Smooth muscle cell of the brain vasculature (primary cell): ENCODE results near the gene FAM78A.

Source experiments
- DNase-seq: peaks from one replicate; pipeline ENCODE4 v3.0.0-alpha.2; 2012; ENCODE audit warnings: low read depth, low spot score

FAM78A gene, protein sequence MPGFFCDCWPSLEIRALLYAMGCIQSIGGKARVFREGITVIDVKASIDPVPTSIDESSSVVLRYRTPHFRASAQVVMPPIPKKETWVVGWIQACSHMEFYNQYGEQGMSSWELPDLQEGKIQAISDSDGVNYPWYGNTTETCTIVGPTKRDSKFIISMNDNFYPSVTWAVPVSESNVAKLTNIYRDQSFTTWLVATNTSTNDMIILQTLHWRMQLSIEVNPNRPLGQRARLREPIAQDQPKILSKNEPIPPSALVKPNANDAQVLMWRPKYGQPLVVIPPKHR

DNA sequence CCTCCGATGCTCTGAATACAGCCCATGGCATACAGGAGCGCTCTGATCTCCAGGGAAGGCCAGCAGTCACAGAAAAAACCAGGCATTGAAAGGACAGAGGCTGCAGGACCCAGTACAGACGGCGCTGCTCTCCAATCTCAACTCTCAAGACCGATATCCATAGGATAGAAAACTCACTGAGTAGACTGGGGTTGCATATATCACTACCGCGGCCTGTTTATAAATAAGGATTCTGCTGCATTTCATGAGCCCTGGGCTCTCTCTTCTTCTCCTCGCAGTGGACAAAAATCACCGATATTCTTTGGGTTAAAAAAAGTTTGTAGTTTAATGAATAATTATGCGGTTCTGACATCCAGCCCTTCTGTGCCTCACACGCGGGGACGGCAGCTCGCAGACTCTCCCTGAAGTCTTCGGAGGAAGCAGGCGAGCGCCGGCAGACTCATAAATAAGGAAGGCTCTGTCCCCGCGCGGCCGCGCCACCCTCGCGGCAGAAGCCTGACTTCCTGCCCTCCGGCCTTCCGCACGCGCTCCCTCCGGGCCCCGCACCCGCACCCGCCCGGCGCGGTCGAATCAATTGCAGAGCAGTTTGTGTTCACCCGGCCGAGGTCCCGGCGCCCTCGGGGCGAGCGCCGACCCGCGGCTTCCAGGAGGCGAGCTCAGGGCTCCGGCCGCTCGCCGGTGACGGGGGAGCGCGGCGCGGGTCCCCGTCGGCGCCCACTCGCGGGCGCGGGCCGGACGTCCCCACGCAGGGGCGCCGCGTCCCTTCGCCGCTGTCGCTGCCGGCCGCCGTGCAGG is at the start of gene FAM78A:
Gene FAM78A (minus strand): TSS at position 417 of the 795 bp plus-strand sequence. CDS start 331 bp downstream, at position 86.
- no peak for DNase-seq

DNA sequence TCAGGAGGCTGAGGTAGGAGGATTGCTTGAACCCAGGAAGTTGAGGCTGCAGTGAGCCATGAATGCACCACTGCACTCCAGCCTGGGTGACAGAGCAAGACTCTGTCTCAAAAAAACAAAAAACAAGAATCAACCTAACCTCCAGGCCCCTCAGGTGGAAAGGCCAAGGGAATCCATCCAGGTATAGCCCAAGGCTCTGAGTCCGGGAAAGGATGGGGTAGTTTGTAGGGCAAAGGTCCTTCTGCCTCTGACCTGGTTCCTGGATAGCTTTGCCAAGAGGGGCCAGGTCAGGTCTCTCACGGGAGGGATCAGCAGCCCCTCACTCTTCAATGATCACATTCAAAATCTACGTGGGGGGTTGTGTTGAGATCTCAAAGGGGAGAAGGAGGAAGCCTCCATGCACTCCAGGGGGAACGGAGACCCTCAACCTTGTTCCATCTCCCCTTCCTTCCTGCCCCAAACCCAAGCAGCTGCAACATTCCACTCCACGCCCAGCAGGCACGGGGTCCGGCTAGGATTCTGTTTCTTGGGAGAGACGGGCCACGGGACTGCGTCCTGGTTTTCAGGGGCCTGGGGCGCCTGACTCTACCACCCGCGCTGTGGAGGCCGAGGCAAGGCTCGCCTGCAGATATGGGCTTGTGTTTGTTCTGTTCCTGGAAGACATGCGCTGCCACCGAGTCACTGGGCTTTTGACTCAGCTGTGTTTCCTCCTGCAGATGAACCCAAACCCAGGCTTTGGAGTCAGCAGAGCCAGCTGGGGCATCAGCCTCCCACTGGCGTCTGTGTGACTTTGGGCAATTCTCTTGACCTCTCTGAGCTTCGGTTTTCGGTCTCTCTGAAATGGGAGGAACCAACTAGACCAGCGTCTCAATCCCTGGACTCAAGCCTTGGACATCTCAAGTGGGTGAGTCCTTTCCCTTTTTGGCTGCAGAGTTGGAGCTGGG is 48.7 kb upstream of the FAM78A start:
- no peak for DNase-seq

DNA sequence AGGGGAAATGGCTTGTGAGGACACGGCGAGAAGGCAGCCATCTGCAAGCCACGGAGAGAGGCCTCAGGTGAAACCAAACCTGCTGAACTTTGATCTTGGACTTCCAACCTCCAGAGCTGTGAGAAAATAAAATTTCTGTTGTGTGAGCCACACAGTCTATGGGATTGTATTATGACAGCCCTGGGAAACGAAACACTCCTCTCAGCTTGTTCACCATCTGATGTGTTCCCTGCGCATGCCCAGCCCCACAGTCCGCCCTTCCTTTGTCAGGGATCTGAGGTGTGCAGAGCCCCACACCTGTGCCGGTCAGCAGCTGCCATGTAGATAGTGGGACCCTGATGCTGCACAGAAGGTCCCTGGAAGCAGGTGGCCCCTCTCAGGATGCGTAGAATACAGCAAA is 47.3 kb upstream of the FAM78A start:
- no peak for DNase-seq

DNA sequence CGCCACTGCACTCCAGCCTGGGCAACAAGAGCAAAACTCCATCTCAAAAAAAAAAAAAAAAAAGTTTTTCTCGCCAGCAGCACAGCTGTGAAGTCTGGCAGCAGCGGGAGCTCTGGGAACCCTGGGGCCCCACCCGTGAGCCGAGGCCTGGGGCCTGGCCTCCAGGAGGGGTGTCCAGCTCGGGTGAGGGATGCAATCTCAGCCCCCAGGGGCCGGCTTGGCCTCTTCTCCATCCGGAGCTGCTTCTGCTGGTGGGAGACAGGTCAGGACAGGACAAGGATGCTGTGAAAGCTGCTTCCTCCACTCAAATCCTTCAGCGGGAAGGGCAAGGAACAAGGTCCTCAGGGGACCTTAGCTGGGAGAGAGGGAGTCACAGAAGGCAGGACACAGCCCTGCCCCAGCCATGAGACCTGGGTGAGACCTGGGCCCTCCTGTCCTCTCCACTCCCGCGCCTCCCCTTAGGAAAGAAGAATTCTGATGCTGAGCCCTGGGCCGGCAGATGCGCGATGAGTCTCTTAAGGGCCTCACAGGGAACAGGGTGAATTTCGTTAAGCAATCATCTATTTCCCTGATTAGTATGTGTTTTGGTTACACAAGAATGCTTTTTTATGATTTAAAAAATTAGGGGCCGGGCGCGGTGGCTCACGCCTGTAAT is 43.8 kb upstream of the FAM78A start:
- DNase-seq: no peak

DNA sequence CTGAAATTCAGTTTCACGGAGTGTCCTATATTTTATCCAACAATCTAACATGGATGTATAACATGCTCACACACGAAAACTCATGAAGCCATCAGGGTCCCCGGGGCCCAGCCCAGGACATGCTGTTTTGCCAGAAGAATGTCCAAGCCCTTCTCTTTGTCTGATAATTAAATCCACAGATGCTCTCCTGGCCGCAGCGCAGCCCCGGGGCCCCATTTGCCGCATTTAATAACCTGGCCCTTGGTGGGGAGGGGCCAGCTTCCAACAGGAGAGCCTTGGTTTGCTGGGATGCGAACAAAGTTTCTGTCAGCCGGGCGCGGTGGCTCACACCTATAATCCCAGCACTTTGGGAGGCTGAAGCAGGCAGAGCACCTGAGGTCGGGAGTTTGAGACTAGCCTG is 43.2 kb upstream of the FAM78A start:
- no peak for DNase-seq

DNA sequence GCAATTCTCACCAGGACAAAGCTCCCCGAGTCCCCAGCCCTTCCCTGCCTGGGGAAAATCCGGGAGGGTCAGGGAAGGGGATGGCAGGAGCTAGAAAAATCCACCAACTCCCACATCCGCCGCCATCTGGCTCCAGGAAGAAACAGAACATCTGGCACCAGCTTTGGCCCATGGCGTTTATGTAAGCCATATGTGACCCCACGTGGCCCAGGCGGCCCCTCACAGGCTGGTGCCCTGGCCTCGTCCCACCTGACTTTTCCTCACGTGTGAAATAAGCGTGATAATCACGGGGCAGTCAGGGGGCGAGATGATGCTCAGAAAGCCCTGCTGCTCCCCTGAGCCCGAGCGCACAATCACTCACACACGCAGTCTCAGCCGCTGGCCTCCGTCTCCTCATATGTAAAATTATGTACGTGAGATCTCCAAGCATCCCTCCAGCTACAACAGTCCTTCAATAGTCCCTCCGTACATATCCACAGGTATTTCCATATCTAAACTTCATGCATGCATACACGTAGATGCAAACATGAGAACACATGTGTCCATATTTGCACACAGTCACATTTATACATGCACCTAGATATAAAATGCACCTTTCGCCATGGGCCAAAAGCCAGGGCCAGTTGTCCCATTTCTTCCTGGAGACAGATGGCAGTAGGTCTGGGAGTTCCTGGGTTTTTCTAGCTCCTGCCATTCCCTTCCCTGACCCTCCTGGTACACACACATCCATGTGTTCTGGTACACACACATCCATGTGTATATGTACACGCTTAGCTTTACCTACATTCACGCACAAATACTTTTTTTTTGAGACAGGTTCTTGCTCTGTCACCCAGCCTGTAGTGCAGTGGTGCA is 42.1 kb upstream of the FAM78A start:
- DNase-seq: no peak

DNA sequence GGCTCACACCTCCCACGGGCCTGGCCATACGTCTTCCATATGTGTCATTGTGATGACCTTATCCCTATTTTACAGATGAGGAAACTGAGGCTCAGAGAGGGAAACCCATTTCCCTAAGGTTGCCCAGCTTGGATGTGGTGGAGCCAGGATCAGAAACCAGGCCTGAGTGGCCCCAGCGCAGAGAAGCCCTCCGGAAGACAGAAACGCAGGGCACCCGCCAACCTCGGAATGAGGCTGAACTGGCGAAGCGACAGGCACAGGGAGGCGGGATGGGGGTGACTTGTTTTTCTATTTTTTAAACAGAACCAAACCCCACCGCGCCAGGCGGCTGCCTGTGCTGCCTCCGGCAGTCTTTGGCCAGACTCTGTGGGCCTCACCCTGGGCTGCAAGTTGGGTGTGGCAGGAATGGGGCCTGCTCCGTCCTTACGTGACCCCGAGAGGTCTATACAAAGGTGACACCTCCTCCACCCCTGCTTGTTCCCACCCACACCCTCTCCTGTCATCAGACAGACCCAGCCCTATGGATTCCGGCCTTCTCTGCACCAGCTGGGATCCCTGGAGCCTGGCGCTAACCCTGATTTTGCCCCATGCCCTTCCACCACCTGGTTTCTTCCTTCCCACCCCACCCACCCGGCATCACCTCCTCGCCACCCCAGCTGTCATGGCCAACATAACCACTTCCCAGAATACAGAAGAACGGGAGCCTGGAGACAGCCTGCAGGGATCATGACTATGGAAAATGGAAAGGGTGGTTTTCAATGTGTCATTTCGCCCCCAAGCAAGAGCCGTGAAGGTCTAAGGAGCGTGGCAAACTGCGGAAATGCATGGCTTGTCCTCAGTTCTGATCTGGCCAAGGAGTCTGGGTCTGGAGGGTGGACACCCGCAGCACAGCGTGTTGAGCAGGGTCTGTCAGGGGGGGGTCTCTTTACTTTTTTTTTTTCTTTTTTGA is 36.8 kb upstream of the FAM78A start:
- DNase-seq: no peak

DNA sequence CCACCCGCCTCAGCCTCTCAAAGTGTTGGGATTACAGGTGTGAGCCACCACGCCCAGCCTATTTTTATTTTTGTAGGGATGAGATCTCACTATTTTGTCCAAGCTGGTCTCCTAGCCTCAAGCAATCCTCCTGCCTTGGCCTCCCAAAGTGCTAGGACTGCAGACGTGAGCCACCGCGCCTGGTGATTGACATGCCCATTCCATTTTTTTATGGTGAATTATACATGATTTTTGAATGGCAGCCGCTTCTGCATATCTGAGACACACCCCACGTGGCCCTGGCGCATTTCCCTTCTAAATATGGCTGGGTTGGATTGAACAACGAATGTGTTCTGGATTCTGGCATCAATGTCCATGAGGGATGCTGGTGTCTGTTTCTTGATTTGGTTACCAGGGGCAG is 35.9 kb upstream of the FAM78A start:
- no peak for DNase-seq

DNA sequence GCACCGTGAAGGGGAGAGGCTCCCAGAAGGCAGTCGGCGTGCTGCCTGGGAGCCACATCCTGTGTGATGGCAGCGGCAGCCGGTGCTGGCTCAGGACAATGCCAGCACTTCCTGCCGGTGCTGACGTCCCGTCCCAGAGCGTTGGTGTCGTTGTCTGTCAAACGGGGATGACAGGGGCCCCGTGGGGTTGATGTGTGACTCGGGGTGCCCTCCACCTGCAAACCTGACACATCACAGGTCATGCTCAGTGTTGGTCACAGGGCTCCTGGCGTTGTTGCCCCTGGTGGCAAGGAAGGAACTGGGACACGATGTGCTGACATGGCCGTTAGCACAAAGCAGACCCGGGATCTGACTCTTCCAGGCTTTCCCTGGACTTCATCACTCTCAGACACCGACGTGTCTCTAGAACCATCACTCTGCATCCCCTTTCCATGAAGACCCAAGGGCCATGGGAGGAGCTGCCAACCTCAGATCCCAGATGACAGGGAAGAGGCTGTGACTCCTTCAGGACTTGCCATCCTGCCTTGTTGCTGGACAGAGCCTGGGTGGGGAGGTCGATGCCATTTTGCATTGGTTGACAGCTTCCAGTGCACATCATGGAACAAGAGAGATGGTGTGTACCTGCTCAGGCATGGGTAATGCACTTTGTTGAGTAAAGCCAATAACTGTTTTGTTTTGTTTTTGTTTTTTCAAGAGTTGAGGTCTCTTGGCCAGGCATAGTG is 34.7 kb upstream of the FAM78A start:
- DNase-seq: no peak

DNA sequence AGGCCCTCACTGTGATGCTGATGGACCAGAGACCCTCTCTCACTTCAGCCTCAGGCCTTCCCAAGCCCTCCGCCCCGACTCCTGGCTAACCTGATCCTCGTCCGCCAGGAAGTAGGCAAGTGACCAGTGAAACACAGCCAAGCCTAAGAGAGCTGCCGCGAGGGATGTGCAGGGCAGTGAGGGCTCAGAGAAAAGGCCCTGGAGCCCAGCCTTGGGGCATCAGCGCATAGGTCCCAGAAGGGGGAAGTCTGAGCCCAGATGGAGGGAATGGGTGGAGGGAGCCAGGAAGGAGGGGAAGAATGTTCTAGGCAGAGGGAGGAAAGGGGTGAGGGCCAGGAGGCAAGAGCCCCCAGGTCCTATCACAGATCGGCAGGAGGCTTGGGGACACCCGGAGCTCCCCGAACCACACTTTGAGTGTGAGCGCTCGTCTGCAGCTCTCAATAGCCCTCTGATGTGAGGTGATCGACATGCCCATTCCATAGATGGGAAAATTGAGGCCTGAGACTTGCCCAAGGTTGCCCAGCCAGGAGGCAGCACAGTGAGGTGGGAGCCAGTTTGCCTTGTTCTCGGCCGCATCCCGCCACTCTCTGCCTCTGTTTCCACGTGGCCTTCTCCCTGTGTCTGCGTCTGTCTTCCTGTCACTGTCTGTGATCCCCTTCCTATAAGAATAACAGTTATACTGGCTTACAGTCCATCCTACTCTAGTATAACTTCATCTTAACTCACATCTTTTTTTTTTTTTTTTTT is 33.4 kb upstream of the FAM78A start:
- DNase-seq: no peak

DNA sequence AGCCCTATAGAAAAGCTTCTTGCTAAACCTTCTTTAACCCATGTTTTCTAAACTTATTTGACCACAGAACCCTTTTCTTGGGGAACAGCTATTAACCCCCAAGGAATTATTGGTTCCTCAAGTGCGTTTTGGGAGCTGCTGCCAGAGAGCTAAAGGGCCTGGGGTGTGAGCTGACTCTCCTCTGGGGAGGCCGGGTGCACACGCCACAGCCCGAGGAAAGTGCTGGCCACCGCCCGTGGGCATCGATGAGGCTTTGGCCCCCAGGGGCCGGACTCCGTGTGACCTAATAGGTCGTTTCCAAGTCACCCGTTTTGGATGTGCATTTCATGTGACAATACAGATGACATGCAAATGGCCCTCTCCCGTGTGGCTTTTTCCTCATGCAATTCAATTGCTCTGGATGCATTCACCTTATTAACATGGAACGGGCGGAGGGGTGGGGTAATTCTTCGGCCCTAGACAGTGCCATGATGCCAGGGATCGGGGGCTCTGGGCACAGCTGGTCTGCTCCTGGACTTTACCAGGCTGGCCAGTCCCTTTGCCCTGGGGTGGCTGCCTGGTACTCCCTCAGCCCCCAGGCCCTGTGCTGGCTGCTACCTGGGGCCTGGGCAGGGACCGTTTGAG is 32.7 kb upstream of the FAM78A start:
- no peak for DNase-seq

DNA sequence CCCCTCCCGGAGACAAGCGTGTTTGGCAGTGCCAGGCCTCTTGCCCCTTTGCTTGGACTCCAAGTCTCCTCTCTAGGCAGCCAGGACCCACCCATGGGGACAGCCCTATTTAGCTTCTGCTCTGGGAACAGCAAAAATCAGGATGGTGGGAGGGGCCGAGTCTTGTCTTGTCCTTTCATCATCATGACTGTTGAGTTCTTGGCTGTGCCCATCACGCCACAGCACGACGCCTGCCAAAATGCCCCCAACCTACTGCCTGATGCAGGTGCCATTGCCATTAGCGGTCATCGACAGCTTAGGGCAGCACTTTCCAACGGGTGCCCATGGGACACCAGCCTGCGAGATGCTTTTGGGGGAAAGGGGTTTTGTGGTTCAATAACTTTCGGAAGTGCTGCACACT is 32.1 kb upstream of the FAM78A start:
- no peak for DNase-seq

DNA sequence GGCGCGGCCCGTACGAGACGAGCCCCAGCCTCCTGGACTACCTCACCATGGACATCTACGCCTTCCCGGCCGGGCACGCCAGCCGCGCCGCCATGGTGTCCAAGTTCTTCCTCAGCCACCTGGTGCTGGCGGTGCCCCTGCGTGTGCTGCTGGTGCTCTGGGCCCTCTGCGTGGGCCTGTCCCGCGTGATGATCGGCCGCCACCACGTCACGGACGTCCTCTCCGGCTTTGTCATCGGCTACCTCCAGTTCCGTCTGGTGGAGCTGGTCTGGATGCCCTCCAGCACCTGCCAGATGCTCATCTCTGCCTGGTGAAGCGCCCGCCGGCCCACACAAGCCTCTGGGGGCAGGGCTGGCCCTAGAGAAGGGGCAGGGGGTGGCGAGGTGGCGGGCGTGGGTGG is 31.7 kb upstream of the FAM78A start:
- DNase-seq: no peak

DNA sequence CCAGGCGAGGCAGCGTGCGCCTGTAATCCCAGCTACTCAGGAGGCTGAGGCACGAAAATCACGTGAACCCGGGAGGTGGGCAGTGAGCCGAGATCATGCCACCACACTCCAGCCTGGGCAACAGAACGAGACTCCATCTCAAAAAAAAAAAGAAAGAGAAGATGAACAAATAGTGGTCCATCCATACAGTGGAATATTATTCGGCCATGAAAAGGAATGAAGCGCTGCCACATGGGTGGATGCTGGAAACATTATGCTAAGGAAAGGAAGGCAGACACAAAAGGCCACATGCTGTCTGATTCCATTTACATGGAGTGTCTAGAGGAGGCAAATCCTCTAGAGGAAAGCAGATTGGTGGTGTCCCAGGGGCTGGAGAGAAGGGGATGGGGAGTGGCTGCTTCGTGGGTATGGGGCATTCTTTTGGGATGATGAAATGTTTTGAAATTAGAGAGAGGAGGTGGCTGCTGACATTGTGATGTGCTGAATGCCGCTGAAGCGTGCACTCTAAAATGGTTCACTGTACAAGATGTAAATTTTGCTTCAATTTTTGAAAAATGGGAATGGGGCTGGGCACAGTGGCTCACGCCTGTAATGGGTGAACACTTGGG is 30.2 kb upstream of the FAM78A start:
- no peak for DNase-seq

DNA sequence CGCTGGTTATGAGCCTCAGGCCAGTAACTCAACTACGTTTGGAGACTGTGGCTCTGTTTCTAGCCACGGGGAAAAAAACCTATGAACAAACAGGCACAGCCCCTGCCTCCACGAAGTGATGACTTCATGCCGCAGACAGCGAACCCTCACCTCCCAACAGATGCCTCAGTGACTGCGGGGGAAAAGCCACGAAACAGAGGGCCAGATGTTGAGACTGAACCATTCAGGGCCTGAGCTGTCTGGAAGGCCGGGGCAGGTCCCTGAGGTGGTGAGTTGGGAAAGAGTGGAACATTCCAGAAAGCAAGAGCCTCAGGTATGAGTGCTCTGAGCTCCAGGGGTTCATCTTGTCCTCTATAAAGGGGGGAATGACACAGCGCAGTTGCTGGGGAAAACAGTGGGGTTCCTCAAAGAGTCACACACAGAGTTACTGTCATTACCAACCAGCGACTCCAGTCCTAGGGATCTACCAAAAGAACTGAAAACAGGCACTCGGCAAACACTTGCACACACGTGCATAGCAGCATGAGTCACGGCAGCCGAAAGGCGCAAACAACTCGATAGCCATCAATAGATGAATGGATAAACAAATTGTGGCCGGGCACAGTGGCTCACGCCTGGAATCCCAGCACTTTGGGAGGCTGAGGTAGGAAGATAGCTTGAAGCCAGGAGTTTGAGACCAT is 28.5 kb upstream of the FAM78A start:
- no peak for DNase-seq
